GM12892 (cell line): ENCODE measurements around the gene PEAR1.

ENCODE experiments used
- DNase-seq: peaks from one replicate; pipeline ENCODE4 v3.0.0; 2011; ENCODE audit not compliant: insufficient read length
- FAIRE-seq: peaks from 2 replicates; lab custom pipeline; 2011; peaks lifted over from hg19 to GRCh38; lab: Jason Lieb, UNC
- POLR2A ChIP-seq: IDR thresholded peaks from 2 replicates; pipeline ENCODE4 v1.6.1; 2011; ENCODE audit warnings: low read depth, low read length, control low read depth
- POLR2AphosphoS5 ChIP-seq: IDR thresholded peaks from 2 replicates; pipeline ENCODE4 v1.6.1; 2011; ENCODE audit warnings: low read depth, low read length, control low read depth
- TAF1 ChIP-seq: IDR thresholded peaks from 2 replicates; pipeline ENCODE4 v1.6.1; 2011; ENCODE audit warnings: low read depth, mild to moderate bottlenecking, control low read depth, low read length, borderline replicate concordance

The PEAR1 gene

DNA sequence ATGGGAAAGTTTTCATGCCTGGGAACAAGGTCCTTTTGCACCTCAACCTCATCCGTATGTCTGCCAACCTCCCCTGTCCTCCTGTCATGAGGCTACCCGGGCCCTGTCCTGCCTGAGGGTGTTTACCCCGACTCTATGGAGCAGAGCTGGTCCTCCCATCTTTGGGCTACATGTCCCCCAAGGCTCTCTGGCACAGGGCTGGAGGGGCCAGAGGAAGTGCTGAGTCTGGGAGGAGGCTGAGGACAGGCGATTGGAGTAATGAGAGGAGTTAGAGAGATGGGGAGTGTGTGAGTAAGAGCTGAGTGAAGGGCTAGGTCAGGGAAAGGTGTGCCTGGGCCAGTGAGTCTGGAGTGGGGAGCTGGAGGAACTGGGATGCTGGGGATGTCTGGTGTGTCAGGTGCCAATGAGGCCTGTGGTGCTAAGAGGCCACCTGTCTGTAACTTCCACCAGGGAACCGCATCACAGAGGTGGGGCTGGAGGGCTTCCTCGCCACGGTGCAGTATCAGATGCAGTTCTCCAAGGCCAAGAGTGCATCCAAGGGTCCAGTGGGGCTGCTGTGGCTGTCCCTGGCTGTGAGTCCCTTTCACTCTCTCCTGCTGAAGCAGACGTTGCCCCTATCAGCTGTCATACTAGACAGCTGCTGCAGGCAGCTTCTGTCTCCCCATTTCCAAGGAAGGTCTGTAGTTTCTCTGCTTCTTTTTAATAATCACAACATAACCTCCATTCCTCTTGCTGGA, 38.6 kb downstream of the PEAR1 start:
- DNase-seq (no peak), FAIRE-seq (no peak)
- no peak for TF ChIP-seq POLR2AphosphoS5
- TF ChIP-seq TAF1 = no peak
- TF ChIP-seq POLR2A = no peak

- TF ChIP-seq TAF1 (no peak), POLR2AphosphoS5 (no peak), POLR2A (no peak)
- FAIRE-seq (no peak), DNase-seq (no peak)
Measured at GRCh38 chr1:156933136-156933535, 39.6 kb downstream of the PEAR1 start.

DNA sequence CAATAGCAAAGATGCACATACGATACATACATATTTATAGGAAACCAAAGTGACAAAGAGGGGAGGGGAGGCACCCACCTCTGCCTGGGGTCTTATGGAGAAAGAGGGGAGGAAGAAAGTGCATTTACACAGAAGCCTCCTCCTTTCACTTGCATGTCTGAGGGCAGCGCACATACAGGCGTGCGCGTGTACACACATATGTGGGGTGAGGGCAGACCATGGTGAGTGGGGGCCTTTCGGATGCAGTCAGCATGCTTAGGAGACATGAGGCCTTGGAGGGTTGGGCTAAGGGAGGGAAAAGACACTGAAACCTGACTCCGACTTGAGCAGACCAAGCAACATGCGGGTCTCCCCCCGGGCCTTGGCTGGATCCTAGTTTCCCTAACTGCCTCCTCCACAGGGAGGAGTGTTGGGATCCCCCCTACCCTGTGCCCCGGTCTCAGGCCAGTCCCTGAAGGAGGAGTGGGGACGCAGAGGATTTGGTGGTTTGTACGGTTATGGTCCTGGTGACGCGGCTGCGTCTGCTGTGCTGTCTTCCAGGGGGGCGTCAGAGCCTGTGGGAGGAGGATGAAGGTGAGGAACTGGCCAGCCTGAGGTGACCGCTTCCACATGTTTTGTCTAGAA, 42.1 kb downstream of the PEAR1 start:
- DNase-seq (no peak), FAIRE-seq (no peak)
- TF ChIP-seq POLR2AphosphoS5 = no peak
- no peak for TF ChIP-seq TAF1
- TF ChIP-seq POLR2A = no peak

DNA sequence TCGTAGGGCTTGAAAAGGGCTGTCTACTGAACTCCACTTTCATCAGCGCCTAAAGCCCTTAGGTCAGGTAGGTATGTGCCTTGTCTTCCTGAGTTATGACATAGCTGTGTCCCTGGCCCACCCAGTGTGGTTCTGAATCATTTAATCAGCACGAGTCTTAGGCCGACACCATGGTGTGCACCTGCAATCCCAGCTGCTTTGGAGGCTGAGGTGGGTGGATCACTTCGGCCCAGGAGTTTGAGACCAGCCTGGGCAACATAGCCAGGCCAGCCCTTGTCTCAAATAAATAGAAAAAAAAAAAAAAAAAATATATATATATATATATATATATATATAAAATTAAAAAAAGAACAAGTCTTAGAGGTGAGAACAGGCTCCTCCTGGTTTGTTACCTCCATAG, 42.7 kb downstream of the PEAR1 start:
- no peak for FAIRE-seq
- DNase-seq = no peak
- no peak for TF ChIP-seq POLR2AphosphoS5
- no peak for TF ChIP-seq POLR2A
- TF ChIP-seq TAF1 = no peak

DNA sequence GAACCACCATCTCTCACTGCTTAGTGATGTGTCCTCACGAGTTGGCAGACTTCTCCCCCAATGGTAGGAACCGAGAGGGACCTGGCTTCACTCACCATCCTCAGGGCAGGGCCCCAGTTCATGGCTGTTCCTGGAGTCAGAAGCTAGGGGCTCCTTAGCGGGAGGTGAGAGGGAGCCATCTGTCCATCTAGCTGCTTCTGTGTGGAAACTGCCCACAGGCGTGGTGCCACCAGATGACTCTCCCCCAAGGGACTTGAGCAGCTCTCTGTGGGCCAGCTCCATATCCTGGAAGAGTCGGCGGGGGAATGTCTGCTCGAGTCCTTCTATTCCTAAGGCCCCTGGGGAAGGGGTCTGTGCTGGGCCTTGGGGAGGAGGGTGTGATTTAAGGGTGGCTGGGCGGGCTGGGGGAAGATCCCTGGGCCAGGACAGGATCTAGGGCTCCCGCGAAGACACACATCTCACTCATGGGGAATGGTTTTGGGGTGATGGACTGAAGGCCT, 43.3 kb downstream of the PEAR1 start:
- no peak for DNase-seq
- no peak for FAIRE-seq
- TF ChIP-seq POLR2AphosphoS5 (no peak), POLR2A (no peak), TAF1 (no peak)

- no peak for DNase-seq
- no peak for TF ChIP-seq TAF1
- no peak for TF ChIP-seq POLR2A
- no peak for TF ChIP-seq POLR2AphosphoS5
- FAIRE-seq = no peak
Measured at GRCh38 chr1:156937883-156938282, 44.4 kb downstream of the PEAR1 start.

GRCh38 chr1:156938813-156939212, 45.3 kb downstream of the PEAR1 start:
- FAIRE-seq (no peak), DNase-seq (no peak)
- TF ChIP-seq POLR2AphosphoS5 (no peak), POLR2A (no peak), TAF1 (no peak)

DNA sequence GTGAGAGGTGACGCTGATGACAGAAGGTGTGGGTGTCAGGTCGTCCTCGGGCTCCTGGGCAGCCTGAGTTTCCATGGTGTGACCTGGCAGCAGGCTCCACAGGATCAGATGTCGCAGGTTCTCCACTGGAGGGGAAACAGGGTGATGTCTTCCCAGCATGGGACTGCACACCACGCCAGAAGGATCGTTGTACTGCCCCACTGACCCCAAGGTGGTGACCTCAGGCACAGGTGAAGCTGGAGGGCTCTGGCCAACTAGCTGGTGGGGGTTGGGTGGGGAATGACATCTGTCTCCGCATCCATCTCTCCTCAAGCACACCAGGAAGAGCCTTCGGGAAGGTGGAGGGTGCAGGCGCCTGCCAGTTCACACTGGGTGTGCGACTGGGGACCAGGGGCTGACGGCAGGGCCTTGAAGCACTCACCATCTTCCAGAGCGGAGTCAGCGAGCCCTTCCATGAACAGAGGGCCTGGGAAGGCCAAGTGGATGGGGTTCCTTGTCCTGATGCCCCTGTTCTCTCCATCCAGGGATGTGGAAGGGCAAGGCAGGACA, 46.3 kb downstream of the PEAR1 start:
- FAIRE-seq (no peak), DNase-seq (no peak)
- TF ChIP-seq TAF1 (no peak), POLR2AphosphoS5 (no peak), POLR2A (no peak)

- TF ChIP-seq TAF1 (no peak), POLR2A (no peak), POLR2AphosphoS5 (no peak)
- FAIRE-seq (no peak), DNase-seq (no peak)
Measured at GRCh38 chr1:156941675-156942074, 48.2 kb downstream of the PEAR1 start.

DNA sequence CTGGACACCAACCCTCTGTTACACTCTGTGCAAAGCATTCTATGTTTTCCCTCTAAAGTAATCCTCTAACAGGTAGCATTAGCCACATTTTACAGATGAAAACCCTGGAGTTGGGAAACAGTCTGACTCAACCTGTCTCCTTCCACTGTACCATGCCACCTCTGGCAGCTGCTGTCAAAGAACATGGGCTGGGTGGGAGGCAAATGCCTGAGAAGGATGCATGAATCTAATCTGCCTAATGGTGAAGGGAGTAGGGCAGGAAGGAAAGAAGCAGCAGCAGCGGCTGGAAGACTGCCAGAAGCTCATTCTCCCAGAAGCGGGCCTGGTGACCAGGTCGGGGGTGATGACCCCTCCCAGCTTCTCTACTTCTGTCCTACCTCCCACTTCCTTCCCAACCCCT, 48.7 kb downstream of the PEAR1 start:
- DNase-seq (no peak), FAIRE-seq (no peak)
- no peak for TF ChIP-seq TAF1
- no peak for TF ChIP-seq POLR2A
- TF ChIP-seq POLR2AphosphoS5 = no peak

DNA sequence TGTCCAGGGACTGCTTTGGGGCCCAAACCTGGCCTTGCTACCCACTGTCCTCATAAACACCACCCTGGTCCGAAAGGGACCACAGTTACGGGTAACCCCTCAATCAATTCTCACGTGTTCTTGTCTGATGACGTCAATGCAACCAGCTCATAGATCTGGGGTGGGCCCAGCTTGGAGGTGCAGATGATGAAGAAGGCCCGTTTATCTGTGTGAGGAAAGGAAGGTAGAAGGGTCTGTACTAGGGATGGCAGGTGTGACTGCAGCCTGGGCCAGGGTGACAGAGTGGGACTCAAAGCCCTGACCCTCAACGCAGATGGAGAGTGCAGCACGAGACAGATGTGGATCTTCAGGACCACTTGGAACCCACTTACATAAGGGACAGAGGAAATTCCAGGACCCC, 49.1 kb downstream of the PEAR1 start:
- no peak for TF ChIP-seq TAF1
- no peak for TF ChIP-seq POLR2AphosphoS5
- no peak for TF ChIP-seq POLR2A
- DNase-seq (no peak), FAIRE-seq (no peak)

- TF ChIP-seq TAF1 = no peak
- FAIRE-seq = no peak
Measured at GRCh38 chr1:156943756-156944155, 50.2 kb downstream of the PEAR1 start.

More at GRCh38 chr1:156943756-156944155, 50.2 kb downstream of the PEAR1 start:
- DNase-seq = no peak
